Activated T-helper 1 cell treated with anti-CD3 and anti-CD28 coated beads, Interleukin-2, amount 50 U/mL, for 16 hours (primary cell): ENCODE data around the gene SPAG6.
"Not testable (repeated sequence)": the region's sequence is repeated elsewhere in the genome, so short reads cannot be mapped to it uniquely, and the experiment has no call there.

ENCODE experiments used
- DNase-seq, 2 donors: peaks; one replicate each; pipeline ENCODE4 v3.0.0-alpha.2; 2020; ENCODE audit warnings: low read depth in 1 of 2, low spot score in 1 of 2

Gene SPAG6

DNA sequence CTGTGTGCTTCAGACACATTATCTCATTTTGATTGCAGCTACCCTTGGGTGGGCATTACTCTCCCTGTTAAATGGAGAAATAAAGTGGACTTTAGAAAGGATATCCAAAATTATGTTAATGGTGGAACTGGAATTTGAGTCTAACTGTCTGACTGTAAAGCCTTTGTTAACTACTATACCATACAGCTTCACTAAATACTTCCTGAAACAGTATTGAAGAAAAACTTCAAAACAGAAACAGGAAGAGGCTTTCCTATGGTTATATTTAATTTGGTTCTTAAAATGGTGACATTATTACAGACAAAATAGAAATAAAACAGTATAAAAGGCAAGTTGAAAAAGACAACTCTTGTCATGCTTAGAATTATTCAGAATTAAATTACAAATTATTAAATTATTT lies 25.0 kb downstream of the SPAG6 start:
- DNase-seq = no peak

GRCh38 chr10:22372298-22372697 lies 27.0 kb downstream of the SPAG6 start:
- DNase-seq = no peak

GRCh38 chr10:22372917-22373316 lies 27.6 kb downstream of the SPAG6 start:
- DNase-seq = no peak

GRCh38 chr10:22374489-22375126 lies 29.3 kb downstream of the SPAG6 start:
- no peak for DNase-seq

GRCh38 chr10:22379059-22379458 lies 33.8 kb downstream of the SPAG6 start:
- DNase-seq = no peak

- DNase-seq = no peak
These were observed 36.0 kb downstream of the SPAG6 start for GRCh38 chr10:22381262-22381661.

DNA sequence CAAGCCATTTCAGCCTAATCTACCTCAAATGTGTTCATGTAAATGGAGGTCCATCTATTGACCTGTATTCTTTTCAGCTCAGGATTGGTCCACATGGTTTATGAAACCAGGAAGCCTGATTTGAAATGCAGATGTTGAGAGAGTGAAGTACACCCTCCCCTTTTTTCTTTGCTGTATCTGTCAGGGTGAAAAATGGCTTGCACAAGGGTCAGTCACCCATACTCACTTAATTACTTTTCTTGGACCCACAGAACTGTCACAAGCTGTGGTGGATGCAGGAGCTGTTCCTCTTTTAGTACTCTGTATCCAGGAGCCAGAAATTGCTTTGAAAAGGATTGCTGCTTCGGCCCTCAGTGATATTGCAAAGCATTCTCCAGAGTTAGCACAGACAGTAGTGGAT lies 41.2 kb downstream of the SPAG6 start:
- no peak for DNase-seq

- no peak for DNase-seq
These were observed 44.7 kb downstream of the SPAG6 start for GRCh38 chr10:22389856-22390589.

GRCh38 chr10:22391600-22391999 lies 46.3 kb downstream of the SPAG6 start:
- DNase-seq = no peak

GRCh38 chr10:22396195-22396594 lies 50.9 kb downstream of the SPAG6 start:
- DNase-seq = not testable (repeated sequence)

GRCh38 chr10:22406916-22407315 lies 61.6 kb downstream of the SPAG6 start:
- not testable (repeated sequence) for DNase-seq

DNA sequence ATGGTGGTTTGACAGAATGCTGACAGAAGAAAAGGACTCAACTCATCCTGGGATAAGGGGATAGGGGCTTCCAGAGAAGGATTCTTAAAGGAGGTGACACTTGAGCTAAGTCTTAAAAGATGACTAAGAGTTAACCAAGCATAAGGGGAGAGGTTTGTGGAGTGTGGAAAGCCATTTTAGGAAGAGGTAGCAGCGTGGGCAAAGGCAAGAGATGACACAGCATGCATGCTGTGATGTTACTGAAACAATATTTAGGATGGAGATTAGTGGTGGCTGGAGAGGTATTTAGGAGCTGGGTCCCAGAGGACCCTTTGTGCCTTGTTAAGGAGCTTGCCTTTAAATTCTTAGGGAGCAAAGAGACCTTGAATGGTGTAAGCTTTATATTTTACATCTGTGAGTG lies 65.1 kb downstream of the SPAG6 start:
- no peak for DNase-seq

DNA sequence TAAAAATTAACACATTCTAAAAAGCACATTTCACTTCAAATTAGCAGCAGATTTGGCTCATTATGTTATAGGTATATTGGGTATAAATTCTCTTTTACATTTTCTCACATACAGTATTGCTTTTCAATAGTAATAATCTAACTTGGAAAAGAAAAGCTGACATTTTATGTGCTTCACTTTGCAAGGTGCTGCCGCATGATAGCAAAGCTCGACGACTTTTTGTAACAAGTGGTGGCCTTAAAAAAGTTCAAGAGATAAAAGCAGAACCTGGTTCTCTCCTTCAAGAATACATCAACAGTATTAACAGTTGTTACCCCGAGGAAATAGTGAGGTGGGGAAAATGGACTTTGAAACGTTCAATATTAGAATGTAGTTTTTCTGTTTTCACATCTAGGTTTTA lies 65.5 kb downstream of the SPAG6 start:
- no peak for DNase-seq

DNA sequence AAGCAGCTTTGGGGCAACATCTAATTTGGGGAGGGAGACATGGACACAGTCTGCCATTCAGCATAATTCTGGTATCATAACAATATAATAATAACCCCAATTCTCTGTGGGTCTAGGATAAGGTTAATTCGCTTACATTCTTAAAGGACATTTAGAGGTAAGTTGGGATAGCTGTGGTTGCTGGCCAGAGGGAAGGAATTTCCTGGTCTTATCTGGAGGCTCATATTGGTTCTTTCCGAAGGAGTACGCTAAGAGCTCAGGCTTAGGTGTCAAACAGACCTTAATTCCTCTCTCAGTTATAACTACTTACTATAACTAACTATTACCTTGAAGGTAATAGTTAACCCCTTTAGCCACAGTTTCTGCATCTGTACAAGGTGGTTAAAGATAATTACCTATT lies 68.8 kb downstream of the SPAG6 start:
- DNase-seq = no peak

- no peak for DNase-seq
These were observed 69.8 kb downstream of the SPAG6 start for GRCh38 chr10:22415072-22415471.

DNA sequence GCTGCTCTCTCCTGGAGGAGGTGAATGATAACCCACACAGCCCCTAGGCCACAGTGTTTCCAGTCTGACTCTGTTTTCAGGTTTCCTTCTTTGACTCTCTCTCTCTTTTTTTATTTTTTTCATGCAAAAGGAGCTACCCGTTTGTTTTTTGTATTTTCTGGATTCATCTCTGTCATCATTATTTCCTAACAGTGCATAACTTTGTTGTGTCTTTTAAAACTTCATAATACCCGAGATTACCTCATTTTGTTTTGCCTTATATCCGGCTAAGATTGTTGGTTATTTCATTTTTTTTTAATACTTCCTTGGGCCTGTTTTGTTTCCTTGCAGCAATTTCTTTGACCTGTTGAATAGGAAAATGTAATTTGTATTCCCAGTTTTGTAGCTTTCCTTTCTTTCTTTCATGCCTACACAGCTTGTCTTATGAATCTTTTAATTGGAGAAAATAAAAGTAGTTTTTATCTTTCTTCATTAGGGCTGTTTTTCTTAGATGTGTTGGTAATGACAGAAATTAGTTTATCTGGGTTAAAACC lies 72.5 kb downstream of the SPAG6 start:
- no peak for DNase-seq

DNA sequence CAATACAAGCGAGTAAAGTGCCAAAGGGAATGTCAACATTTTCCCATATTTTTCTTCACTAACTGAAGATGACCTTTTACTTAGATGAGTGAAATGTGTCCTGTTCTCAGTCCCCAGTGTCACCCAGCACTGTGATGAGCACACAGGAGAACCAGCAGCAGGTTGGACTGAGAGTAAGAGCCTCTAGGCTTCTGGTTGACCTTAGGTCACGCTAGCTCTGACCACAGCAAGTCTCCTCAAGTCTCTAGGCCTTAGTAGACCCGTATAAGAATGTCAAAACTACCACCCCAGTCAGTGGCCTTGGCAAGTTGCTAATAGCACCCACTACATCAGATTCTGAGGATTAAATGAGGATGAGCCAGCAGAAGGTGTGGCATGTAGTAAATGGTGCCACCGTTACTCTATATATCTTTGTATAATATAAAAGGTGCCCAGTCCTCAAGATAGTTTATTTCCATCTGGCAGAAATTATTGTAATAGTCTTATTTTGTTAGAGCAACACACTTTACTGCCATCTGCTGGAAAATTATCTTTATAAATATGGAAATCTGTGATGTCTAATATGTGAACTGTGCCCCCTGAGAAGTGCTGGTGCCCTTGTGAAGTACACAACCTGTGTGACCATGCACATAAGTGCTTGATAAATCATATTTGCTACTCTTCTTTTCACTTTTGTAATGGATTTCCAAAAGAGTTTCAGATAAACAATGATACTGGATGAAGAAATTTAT lies 75.7 kb downstream of the SPAG6 start:
- no peak for DNase-seq

DNA sequence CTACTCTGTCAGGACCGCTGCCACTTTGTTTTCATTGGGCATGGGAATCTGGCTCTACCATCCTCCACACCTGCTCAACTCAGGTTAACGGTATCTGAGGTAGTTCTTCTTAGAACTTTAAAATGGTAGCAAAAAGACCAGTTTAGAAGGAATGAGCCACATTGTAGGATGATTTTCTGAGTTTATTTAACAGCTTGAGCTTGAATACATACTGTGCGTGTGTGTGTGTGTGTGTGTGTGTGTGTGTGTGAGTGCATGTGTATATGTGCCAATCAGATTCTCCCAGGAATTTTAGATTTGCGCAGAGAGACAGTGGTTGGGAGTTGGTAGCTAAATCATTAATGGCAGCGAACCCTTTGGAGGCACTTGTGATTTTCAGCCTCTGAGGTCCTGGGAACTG lies 81.4 kb downstream of the SPAG6 start:
- DNase-seq = no peak

GRCh38 chr10:22427101-22427500 lies 81.8 kb downstream of the SPAG6 start:
- DNase-seq = no peak

DNA sequence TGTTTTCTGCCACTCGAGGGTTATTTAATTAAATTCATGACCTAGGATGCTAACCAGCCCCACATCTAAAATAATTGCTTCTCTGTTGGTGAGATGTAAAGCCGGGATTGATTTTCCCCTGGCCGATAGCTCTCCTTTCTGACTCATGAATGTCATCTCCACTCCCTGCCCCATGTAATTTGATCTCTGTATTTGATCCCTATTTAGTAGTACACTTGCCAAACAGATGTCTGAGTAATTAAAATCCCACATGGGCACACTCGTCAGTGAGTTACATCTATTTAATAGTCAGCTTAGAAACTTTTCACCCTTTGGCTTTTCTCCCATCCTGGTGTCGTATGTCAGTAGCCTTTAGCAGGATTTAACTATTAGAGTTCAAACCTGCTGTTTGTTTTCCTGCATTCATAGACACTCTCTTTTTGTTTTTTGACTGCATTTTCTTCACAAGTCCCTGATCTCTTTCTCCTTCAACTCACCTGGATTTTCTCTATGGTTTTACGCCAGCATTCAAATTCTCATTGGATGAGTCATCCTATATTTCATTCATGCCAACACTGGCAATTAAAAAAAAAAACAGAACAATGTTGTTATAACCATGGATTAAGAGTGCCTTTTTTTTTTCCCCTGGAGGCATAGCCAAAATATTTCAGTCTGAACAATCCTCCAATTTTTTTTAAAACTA lies 82.7 kb downstream of the SPAG6 start:
- DNase-seq = no peak

GRCh38 chr10:22429146-22429545 lies 83.8 kb downstream of the SPAG6 start:
- DNase-seq = no peak
